ENCODE data around the gene CTDSPL. TPM values are rescaled to one million over a fixed set of nuclear protein-coding genes. Genes with fewer than 3 reads are reported as not detected.

CTDSPL gene
- total RNA-seq, 3 donors from 2014 or later (not counting 1 experiment from before 2014, with no cell fraction given) = 0.50 to 3.4 (median 1.8) TPM

DNA sequence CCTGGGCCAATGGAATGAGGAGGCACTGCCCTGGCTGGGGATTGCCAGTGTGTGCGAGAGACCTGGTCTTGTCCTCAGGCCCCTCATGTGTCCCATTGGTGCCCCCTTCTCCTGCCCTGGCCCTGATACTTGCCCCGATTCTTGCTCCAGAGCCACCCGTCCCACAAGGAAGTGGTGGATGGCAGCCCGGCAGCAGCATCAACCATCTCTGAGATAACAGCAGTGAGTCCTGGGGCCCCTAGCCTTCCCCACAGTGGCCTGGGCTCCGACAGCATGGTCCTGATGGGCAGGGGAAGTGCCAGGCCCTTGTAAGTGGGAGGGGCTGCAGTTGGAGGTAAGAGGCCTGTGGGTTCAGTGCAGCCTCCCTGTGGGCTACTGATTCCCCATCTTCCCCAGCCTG is 144.4 kb downstream of the CTDSPL start:
- peaks cover 4% of the 10 kb centered on the region for H3K4me1 ChIP-seq (ENCODE audit: control insufficient read depth, insufficient read depth, low read length)
- 90% methylated on average over 5 of the region's 5 CpGs for WGBS (ENCODE audit: insufficient coverage)
- Mint-ChIP-seq H3K36me3 (no peaks in the 10 kb centered on the region), H3K27ac (no peak overlapping the region), H3K4me3 (no peak overlapping the region), H3K9me3 (no peaks in the 10 kb centered on the region), H3K4me1 (peaks cover 7 to 30% of the 10 kb centered on the region in 2 donors), H3K27me3 (ENCODE audit: low read depth in 2 of 2) (no peaks in the 10 kb centered on the region)
- DNase-seq (no peak), ATAC-seq (no peak)
- H3K4me3 ChIP-seq (ENCODE audit: low read length) = no peak overlapping the region
- no peaks in the 10 kb centered on the region for H3K27me3 ChIP-seq (ENCODE audit: control insufficient read depth, insufficient read depth, low read length)
- TF ChIP-seq, protein P1, sequence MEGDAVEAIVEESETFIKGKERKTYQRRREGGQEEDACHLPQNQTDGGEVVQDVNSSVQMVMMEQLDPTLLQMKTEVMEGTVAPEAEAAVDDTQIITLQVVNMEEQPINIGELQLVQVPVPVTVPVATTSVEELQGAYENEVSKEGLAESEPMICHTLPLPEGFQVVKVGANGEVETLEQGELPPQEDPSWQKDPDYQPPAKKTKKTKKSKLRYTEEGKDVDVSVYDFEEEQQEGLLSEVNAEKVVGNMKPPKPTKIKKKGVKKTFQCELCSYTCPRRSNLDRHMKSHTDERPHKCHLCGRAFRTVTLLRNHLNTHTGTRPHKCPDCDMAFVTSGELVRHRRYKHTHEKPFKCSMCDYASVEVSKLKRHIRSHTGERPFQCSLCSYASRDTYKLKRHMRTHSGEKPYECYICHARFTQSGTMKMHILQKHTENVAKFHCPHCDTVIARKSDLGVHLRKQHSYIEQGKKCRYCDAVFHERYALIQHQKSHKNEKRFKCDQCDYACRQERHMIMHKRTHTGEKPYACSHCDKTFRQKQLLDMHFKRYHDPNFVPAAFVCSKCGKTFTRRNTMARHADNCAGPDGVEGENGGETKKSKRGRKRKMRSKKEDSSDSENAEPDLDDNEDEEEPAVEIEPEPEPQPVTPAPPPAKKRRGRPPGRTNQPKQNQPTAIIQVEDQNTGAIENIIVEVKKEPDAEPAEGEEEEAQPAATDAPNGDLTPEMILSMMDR (IDR thresholded peaks at IDR 0.05) = no peak
- H3K27ac ChIP-seq (ENCODE audit: low read length) = no peak overlapping the region
- peaks cover 32% of the 10 kb centered on the region for H3K36me3 ChIP-seq (ENCODE audit: control insufficient read depth, insufficient read depth, low read length)
- H3K9me3 ChIP-seq (ENCODE audit: control insufficient read depth, insufficient read depth, low read length) = no peaks in the 10 kb centered on the region
- intact Hi-C loops (cut with micrococcal nuclease) = no loop called here

DNA sequence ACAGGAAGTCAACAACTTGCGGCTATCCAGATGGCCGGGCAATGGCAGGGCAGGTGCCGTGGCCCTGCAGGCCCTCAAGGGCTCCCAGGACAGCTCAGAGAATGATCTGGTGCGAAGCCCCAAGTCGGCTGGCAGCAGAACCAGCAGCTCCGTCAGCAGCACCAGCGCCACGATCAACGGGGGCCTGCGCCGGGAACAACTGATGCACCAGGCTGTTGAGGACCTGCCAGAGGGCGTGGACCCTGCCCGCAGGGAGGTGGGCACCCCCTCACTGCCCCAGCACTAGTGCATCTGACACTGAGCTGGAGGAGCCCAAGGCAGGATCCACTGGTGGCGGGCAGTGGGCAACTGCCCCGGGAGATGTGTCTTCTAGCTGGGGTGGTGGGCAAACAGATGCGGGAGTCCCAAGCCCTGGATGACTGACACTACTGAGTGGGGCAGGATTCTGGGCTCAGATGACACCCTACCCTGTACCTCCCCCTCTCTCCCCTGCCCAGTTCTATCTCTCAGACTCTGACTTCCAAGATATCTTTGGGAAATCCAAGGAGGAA is 144.8 kb downstream of the CTDSPL start:
- H3K9me3 Mint-ChIP-seq = no peaks in the 10 kb centered on the region
- Histone ChIP-seq H3K36me3 (ENCODE audit: control insufficient read depth, insufficient read depth, low read length) (peaks cover 27% of the 10 kb centered on the region), H3K27ac (ENCODE audit: low read length) (no peak overlapping the region), H3K4me3 (ENCODE audit: low read length) (no peak overlapping the region), H3K27me3 (ENCODE audit: control insufficient read depth, insufficient read depth, low read length) (no peaks in the 10 kb centered on the region), H3K9me3 (ENCODE audit: control insufficient read depth, insufficient read depth, low read length) (no peaks in the 10 kb centered on the region), H3K4me1 (ENCODE audit: control insufficient read depth, insufficient read depth, low read length) (peaks cover 4% of the 10 kb centered on the region)
- 94% methylated on average over 16 of the region's 16 CpGs for WGBS (ENCODE audit: insufficient coverage)
- intact Hi-C loops (cut with micrococcal nuclease) = no loop called here
- DNase-seq = no peak
- H3K4me1 Mint-ChIP-seq = peaks cover 7 to 30% of the 10 kb centered on the region in 2 donors
- no peak overlapping the region for H3K27ac Mint-ChIP-seq
- no peaks in the 10 kb centered on the region for H3K27me3 Mint-ChIP-seq (ENCODE audit: low read depth in 2 of 2)
- H3K4me3 Mint-ChIP-seq = no peak overlapping the region
- no peak for ATAC-seq
- TF ChIP-seq, protein P1 (IDR thresholded peaks at IDR 0.05) = no peak
- H3K36me3 Mint-ChIP-seq = no peaks in the 10 kb centered on the region

DNA sequence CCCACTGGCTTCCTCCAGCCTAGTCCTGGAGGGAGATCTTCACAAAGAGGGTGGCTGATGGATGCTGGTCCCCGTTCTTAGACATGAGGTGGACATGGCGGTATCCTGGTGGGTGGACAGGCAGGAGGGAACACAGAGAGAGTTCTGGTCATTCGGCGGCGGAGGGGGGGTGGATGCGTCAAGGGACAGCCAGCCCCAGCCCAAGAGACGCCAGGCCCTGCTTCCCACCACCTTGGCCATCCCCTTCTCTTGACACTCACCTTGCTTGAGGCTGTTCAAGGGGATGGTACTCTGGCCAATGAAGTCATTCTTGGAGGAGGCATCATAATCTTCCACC is 146.0 kb downstream of the CTDSPL start:
- Mint-ChIP-seq H3K4me1 (peaks cover 7 to 30% of the 10 kb centered on the region in 2 donors), H3K27ac (no peak overlapping the region), H3K4me3 (no peak overlapping the region), H3K9me3 (no peaks in the 10 kb centered on the region), H3K36me3 (no peaks in the 10 kb centered on the region), H3K27me3 (ENCODE audit: low read depth in 2 of 2) (no peaks in the 10 kb centered on the region)
- no peak overlapping the region for H3K27ac ChIP-seq (ENCODE audit: low read length)
- no peak overlapping the region for H3K4me3 ChIP-seq (ENCODE audit: low read length)
- H3K9me3 ChIP-seq (ENCODE audit: control insufficient read depth, insufficient read depth, low read length) = no peaks in the 10 kb centered on the region
- ATAC-seq (no peak), DNase-seq (no peak)
- 96% methylated on average over 7 of the region's 7 CpGs for WGBS (ENCODE audit: insufficient coverage)
- intact Hi-C loops (cut with micrococcal nuclease) = no loop called here
- peaks cover 4% of the 10 kb centered on the region for H3K4me1 ChIP-seq (ENCODE audit: control insufficient read depth, insufficient read depth, low read length)
- H3K36me3 ChIP-seq (ENCODE audit: control insufficient read depth, insufficient read depth, low read length) = peaks cover 17% of the 10 kb centered on the region
- TF ChIP-seq, protein P1 (IDR thresholded peaks at IDR 0.05) = no peak
- H3K27me3 ChIP-seq (ENCODE audit: control insufficient read depth, insufficient read depth, low read length) = no peaks in the 10 kb centered on the region

DNA sequence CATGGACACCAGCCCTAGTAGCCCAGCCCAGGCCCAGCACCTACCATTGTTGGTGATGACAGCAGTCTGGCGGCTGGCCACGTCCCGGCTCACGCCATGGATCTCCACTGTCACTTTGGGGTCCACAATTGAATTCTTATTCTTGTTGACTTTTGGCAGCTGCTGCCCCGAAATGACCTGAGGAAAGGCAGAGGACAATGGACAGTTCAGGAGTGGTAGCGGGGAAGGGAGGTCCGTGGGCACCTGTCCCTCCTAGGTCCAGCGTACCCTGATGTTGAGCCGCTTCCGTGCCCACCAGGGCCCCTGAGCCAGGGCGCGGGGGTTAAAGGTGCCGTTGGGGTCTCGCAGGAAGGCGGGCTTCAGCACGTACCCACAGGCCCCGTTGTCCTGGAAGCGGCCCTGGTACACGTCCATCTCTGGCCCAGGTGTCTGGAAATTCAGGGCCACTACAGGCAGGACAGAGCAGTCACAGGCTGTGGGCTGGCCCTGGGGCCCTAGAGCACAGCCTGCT is 146.6 kb downstream of the CTDSPL start:
- peaks cover 4% of the 10 kb centered on the region for H3K4me1 ChIP-seq (ENCODE audit: control insufficient read depth, insufficient read depth, low read length)
- H3K4me3 Mint-ChIP-seq = no peak overlapping the region
- H3K36me3 ChIP-seq (ENCODE audit: control insufficient read depth, insufficient read depth, low read length) = peaks cover 17% of the 10 kb centered on the region
- peak overlapping the region in 1 of 2 donors; percentile 65 for H3K27ac Mint-ChIP-seq
- TF ChIP-seq, protein P1 (IDR thresholded peaks at IDR 0.05) = no peak
- DNase-seq = no peak
- H3K4me3 ChIP-seq (ENCODE audit: low read length) = no peak overlapping the region
- no peaks in the 10 kb centered on the region for H3K9me3 ChIP-seq (ENCODE audit: control insufficient read depth, insufficient read depth, low read length)
- intact Hi-C loops (cut with micrococcal nuclease) = no loop called here
- H3K27me3 ChIP-seq (ENCODE audit: control insufficient read depth, insufficient read depth, low read length) = no peaks in the 10 kb centered on the region
- no peak for ATAC-seq
- H3K9me3 Mint-ChIP-seq = no peaks in the 10 kb centered on the region
- 96% methylated on average over 19 of the region's 19 CpGs for WGBS (ENCODE audit: insufficient coverage)
- H3K27ac ChIP-seq (ENCODE audit: low read length) = no peak overlapping the region
- H3K36me3 Mint-ChIP-seq = no peaks in the 10 kb centered on the region
- H3K27me3 Mint-ChIP-seq (ENCODE audit: low read depth in 2 of 2) = no peaks in the 10 kb centered on the region
- H3K4me1 Mint-ChIP-seq = peaks cover 7 to 25% of the 10 kb centered on the region in 2 donors
